Coronary artery (tissue), 2 donors: Measurements from ENCODE around the gene DSCAML1.

ENCODE experiments used
- DNase-seq: peaks from one replicate; pipeline ENCODE4 v3.0.0-alpha.2; 2017; ENCODE audit warnings: low spot score
- H3K27ac ChIP-seq, 2 donors: fragments of 200-600 bp; sonication (generic); one replicate each; pipeline ENCODE4 v1.5.1; 2016 to 2019
- H3K4me3 ChIP-seq: fragments of 200-600 bp; sonication (generic); 2 replicates; pipeline ENCODE4 v1.5.1; 2016; ENCODE audit warnings: mild to moderate bottlenecking, moderate library complexity
- CTCF ChIP-seq: fragments of 200-600 bp; sonication (generic); IDR thresholded peaks from one replicate; pipeline ENCODE4 v1.5.1; 2019; ENCODE audit warnings: antibody characterized with exemption

DSCAML1 gene

GRCh38 chr11:117456027-117456720, 340.8 kb downstream of the DSCAML1 start:
- TF ChIP-seq CTCF = no peak
- no peak for DNase-seq
- Histone ChIP-seq H3K27ac (no peak overlapping the region), H3K4me3 (no peak overlapping the region)

- Histone ChIP-seq H3K4me3 (no peak overlapping the region), H3K27ac (no peak overlapping the region)
- TF ChIP-seq CTCF = no peak
- no peak for DNase-seq
Observed at GRCh38 chr11:117454564-117454917, 342.5 kb downstream of the DSCAML1 start.

GRCh38 chr11:117453886-117454563, 343.0 kb downstream of the DSCAML1 start:
- no peak for TF ChIP-seq CTCF
- Histone ChIP-seq H3K27ac (no peak overlapping the region), H3K4me3 (no peak overlapping the region)
- DNase-seq = no peak

GRCh38 chr11:117449111-117449693, 347.8 kb downstream of the DSCAML1 start:
- no peak overlapping the region for H3K4me3 ChIP-seq
- DNase-seq = no peak
- H3K27ac ChIP-seq = no peak overlapping the region
- TF ChIP-seq CTCF = no peak

- DNase-seq = no peak
- no peak overlapping the region for H3K27ac ChIP-seq
- TF ChIP-seq CTCF = no peak
- H3K4me3 ChIP-seq = no peak overlapping the region
Observed at GRCh38 chr11:117444711-117445658, 352.0 kb downstream of the DSCAML1 start.

- no peak overlapping the region for H3K27ac ChIP-seq
- H3K4me3 ChIP-seq = no peak overlapping the region
- TF ChIP-seq CTCF = no peak
Observed at GRCh38 chr11:117444256-117444655, 352.8 kb downstream of the DSCAML1 start.

More at GRCh38 chr11:117444256-117444655, 352.8 kb downstream of the DSCAML1 start:
- DNase-seq = no peak
